ENCODE results near the gene PLXNB2. TPM values are rescaled to one million over a fixed set of nuclear protein-coding genes. Genes with fewer than 3 reads are reported as not detected.

PLXNB2 gene, protein sequence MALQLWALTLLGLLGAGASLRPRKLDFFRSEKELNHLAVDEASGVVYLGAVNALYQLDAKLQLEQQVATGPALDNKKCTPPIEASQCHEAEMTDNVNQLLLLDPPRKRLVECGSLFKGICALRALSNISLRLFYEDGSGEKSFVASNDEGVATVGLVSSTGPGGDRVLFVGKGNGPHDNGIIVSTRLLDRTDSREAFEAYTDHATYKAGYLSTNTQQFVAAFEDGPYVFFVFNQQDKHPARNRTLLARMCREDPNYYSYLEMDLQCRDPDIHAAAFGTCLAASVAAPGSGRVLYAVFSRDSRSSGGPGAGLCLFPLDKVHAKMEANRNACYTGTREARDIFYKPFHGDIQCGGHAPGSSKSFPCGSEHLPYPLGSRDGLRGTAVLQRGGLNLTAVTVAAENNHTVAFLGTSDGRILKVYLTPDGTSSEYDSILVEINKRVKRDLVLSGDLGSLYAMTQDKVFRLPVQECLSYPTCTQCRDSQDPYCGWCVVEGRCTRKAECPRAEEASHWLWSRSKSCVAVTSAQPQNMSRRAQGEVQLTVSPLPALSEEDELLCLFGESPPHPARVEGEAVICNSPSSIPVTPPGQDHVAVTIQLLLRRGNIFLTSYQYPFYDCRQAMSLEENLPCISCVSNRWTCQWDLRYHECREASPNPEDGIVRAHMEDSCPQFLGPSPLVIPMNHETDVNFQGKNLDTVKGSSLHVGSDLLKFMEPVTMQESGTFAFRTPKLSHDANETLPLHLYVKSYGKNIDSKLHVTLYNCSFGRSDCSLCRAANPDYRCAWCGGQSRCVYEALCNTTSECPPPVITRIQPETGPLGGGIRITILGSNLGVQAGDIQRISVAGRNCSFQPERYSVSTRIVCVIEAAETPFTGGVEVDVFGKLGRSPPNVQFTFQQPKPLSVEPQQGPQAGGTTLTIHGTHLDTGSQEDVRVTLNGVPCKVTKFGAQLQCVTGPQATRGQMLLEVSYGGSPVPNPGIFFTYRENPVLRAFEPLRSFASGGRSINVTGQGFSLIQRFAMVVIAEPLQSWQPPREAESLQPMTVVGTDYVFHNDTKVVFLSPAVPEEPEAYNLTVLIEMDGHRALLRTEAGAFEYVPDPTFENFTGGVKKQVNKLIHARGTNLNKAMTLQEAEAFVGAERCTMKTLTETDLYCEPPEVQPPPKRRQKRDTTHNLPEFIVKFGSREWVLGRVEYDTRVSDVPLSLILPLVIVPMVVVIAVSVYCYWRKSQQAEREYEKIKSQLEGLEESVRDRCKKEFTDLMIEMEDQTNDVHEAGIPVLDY (N-terminal part only)
- total RNA-seq = 100 to 1,000 TPM; 232 to 318 (median 250) TPM
- long read RNA-seq, donor 1, full-length matches to known transcripts = 9 of 187 reads
- long read RNA-seq, donor 1, partial matches to known transcripts = 155 of 187 reads
- long read RNA-seq, donor 1, other reads (novel, unspliced or antisense) = 23 of 187 reads
- long read RNA-seq, donor 2, full-length matches to known transcripts = 2 of 20 reads
- long read RNA-seq, donor 2, partial matches to known transcripts = 13 of 20 reads
- long read RNA-seq, donor 2, other reads (novel, unspliced or antisense) = 5 of 20 reads

GRCh38 chr22:50306753-50307749 is at the start of gene PLXNB2:
Gene PLXNB2 (minus strand): TSS chr22:50307646. CDS start chr22:50290584, 17,062 bp downstream.
- Histone ChIP-seq H3K36me3 (ENCODE audit: low read depth) (no peaks in the 10 kb centered on the region), H3K9me3 (no peaks in the 10 kb centered on the region), H3K4me1 (ENCODE audit: low read depth) (peaks cover 45% of the 10 kb centered on the region), H3K4me3 (peak within 1 kb of the TSS; percentile 84)
- peak; percentile 48 for ATAC-seq
- DNase-seq = peak; percentile 85 to 90 (median 85)
- TF ChIP-seq, protein P1, sequence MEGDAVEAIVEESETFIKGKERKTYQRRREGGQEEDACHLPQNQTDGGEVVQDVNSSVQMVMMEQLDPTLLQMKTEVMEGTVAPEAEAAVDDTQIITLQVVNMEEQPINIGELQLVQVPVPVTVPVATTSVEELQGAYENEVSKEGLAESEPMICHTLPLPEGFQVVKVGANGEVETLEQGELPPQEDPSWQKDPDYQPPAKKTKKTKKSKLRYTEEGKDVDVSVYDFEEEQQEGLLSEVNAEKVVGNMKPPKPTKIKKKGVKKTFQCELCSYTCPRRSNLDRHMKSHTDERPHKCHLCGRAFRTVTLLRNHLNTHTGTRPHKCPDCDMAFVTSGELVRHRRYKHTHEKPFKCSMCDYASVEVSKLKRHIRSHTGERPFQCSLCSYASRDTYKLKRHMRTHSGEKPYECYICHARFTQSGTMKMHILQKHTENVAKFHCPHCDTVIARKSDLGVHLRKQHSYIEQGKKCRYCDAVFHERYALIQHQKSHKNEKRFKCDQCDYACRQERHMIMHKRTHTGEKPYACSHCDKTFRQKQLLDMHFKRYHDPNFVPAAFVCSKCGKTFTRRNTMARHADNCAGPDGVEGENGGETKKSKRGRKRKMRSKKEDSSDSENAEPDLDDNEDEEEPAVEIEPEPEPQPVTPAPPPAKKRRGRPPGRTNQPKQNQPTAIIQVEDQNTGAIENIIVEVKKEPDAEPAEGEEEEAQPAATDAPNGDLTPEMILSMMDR (IDR thresholded peaks at IDR 0.05) = no peak
- intact Hi-C loops (cut with DNase I, micrococcal nuclease) = no loop called here

DNA sequence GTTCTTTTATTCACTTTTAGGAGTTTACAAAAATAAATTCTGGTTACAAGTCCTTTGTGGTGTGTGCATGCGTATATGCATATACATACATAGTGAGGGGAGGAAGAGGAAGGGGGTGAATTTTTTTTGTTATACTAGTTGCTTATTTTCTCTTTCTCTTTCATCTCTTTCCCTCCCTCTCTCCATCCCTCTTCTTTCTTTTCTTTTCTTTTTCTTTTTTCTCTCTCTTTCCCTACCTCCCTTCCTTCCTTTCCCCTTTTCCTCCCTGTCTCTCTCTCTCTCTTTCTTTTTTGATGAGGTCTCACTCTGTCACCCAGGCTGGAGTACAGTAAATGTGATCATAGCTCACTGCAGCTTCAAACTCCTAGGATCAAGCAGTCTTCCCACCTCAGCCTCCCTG is 49.8 kb upstream of the PLXNB2 start:
- no peaks in the 10 kb centered on the region for H3K9me3 ChIP-seq
- TF ChIP-seq, protein P1 (IDR thresholded peaks at IDR 0.05) = no peak
- intact Hi-C loops (cut with DNase I, micrococcal nuclease) = no loop called here
- H3K4me3 ChIP-seq = no peak overlapping the region
- DNase-seq (no peak), ATAC-seq (no peak)
- no peaks in the 10 kb centered on the region for H3K36me3 ChIP-seq (ENCODE audit: low read depth)
- H3K4me1 ChIP-seq (ENCODE audit: low read depth) = no peaks in the 10 kb centered on the region

DNA sequence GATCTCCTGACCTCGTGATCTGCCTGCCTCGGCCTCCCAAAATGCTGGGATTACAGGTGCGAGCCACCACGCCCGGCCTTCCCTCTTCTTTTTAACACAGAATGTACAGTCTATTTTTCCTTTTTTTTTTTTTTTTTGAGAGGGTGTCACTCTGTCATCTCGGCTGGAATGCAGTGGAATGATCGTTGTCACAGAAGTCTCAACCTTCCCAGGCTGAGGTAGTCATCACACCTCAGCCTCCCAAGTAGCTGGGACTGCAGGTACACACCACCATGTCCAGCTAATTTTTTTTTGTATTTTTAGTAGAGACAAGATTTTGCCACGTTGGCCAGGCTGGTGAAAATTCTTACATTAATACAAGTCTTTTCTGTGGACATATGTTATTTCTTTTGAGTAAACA is 48.7 kb upstream of the PLXNB2 start:
- intact Hi-C loops (cut with DNase I, micrococcal nuclease) = no loop called here
- DNase-seq (no peak), ATAC-seq (no peak)
- Histone ChIP-seq H3K36me3 (ENCODE audit: low read depth) (no peaks in the 10 kb centered on the region), H3K9me3 (no peaks in the 10 kb centered on the region), H3K4me1 (ENCODE audit: low read depth) (no peaks in the 10 kb centered on the region), H3K4me3 (no peak overlapping the region)
- TF ChIP-seq, protein P1 (IDR thresholded peaks at IDR 0.05) = no peak

DNA sequence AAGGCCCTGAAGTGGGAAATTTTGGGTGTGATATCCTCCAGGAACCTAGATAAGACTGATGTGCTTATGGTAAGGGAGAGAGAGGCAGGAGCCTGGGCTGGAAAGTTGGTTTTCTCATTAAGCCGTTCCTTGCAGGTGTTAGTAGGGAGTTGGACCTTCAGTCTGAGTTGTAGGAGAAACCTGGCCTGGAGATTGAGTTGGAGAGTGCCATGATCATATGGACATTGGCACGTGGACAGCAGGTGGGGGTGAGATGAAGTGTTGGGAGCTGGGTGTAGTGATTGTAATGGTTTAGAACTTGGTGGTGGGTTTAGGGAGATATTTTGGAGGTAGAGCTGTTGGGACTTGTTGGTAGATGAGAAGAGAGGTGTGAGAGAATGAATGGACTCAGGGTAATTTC is 40.6 kb upstream of the PLXNB2 start:
- DNase-seq (no peak), ATAC-seq (no peak)
- TF ChIP-seq, protein P1 (IDR thresholded peaks at IDR 0.05) = no peak
- Histone ChIP-seq H3K9me3 (no peaks in the 10 kb centered on the region), H3K36me3 (ENCODE audit: low read depth) (no peaks in the 10 kb centered on the region), H3K4me3 (no peak overlapping the region), H3K4me1 (ENCODE audit: low read depth) (no peaks in the 10 kb centered on the region)
- intact Hi-C loops (cut with DNase I, micrococcal nuclease) = no loop called here

Data from mucosa of descending colon (tissue), 3 donors.